Type B pancreatic cell (in vitro differentiated cells): ENCODE measurements around the gene GPR42. TPM values are rescaled to one million over a fixed set of nuclear protein-coding genes. Genes with fewer than 3 reads are reported as not detected.
A peak's percentile ranks its signal among the peaks of the same experiment; 100 is the strongest.

Experiments
- DNase-seq: peaks from one replicate; pipeline ENCODE4 v3.0.0; 2021; ENCODE audit warnings: mixed read lengths; ENCODE audit not compliant: unreplicated experiment; ENCODE audit errors: extremely low spot score
- H3K27ac Mint-ChIP-seq: 2 replicates; pipeline ENCODE4 v1.8.0; 2021; ENCODE audit warnings: mild to moderate bottlenecking, mixed read lengths
- H3K27me3 Mint-ChIP-seq: 2 replicates; pipeline ENCODE4 v1.8.0; 2021; ENCODE audit warnings: mixed read lengths
- H3K36me3 Mint-ChIP-seq: 2 replicates; pipeline ENCODE4 v1.8.0; 2021; ENCODE audit warnings: mixed read lengths
- H3K4me1 Mint-ChIP-seq: one replicate; pipeline ENCODE4 v1.8.0; 2021; ENCODE audit warnings: mixed read lengths; ENCODE audit not compliant: unreplicated experiment
- H3K4me3 Mint-ChIP-seq: 2 replicates; pipeline ENCODE4 v1.8.0; 2021; ENCODE audit warnings: mild to moderate bottlenecking, mixed read lengths
- H3K9me3 Mint-ChIP-seq: 2 replicates; pipeline ENCODE4 v1.8.0; 2021; ENCODE audit warnings: mixed read lengths
- total RNA-seq: library from RNA; stranded (reverse); gene quantifications from 2 replicates; pipeline ENCODE4 v1.2.1, GENCODE V29; 2021; ENCODE audit warnings: low replicate concordance
- TF ChIP-seq, protein P1 (sequence below): fragments of 200-600 bp; sonication (generic); conservative IDR thresholded peaks from 2 replicates; pipeline ENCODE4 v1.5.0; 2021; ENCODE audit warnings: antibody characterized with exemption, mild to moderate bottlenecking

The GPR42 gene
- total RNA-seq, 1 donor from 2014 or later: not detected

DNA sequence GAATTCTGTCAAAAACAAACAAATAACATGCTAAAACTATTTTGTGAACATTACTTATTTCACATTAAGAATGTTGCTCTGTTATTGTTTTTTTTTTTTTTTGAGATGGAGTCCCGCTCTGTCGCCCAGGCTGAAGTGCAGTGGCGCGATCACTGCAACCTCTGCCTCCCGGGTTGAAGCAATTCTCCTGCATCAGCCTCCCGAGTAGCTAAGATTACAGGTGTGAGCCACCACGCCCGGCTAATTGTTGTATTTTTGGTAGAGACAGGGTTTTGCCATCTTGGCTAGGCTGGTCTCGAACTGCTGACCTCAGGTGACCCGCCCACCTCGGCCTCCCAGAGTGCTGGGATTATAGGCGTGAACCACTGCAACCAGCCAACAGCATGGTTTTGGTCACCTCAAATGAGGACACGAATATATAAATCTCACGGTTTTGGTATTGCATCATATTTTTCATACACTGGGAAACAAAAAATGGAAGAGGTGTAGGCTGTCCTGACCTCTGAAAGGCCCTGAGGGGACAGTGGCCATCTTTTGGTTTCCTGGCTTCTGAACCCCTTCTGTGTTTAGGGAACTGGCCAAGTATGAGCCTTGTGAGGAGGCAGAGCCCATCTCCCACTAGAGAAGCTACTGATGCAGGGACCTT, 25.5 kb downstream of the GPR42 start:
- TF ChIP-seq, protein P1, sequence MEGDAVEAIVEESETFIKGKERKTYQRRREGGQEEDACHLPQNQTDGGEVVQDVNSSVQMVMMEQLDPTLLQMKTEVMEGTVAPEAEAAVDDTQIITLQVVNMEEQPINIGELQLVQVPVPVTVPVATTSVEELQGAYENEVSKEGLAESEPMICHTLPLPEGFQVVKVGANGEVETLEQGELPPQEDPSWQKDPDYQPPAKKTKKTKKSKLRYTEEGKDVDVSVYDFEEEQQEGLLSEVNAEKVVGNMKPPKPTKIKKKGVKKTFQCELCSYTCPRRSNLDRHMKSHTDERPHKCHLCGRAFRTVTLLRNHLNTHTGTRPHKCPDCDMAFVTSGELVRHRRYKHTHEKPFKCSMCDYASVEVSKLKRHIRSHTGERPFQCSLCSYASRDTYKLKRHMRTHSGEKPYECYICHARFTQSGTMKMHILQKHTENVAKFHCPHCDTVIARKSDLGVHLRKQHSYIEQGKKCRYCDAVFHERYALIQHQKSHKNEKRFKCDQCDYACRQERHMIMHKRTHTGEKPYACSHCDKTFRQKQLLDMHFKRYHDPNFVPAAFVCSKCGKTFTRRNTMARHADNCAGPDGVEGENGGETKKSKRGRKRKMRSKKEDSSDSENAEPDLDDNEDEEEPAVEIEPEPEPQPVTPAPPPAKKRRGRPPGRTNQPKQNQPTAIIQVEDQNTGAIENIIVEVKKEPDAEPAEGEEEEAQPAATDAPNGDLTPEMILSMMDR: no peak
- DNase-seq: no peak
- peak overlapping the region; percentile 76 for H3K27ac Mint-ChIP-seq
- H3K9me3 Mint-ChIP-seq: no peaks in the 10 kb centered on the region
- H3K27me3 Mint-ChIP-seq: no peaks in the 10 kb centered on the region
- no peak overlapping the region for H3K4me3 Mint-ChIP-seq
- no peaks in the 10 kb centered on the region for H3K4me1 Mint-ChIP-seq
- no peaks in the 10 kb centered on the region for H3K36me3 Mint-ChIP-seq

DNA sequence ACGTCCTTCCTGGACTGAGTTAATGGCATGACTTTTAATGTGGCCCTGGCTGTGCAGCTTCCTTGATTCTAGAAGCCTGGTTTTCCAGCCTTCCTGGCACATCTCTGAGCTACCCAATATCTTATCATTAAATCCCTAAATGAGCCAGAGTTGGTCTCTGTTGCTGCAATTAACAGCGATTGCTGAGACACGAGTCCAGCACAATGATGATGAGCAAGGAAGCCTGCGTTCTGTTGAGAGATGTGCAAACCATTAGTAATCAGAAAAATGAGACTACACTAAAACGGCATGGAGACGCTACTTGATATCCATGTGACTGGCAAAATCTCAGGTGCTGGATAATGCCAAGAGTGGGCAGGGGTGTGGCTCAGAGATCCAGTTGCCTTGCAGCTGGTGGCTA, 26.2 kb downstream of the GPR42 start:
- DNase-seq: no peak
- TF ChIP-seq, protein P1: no peak
- Mint-ChIP-seq H3K4me1 (no peaks in the 10 kb centered on the region), H3K36me3 (no peaks in the 10 kb centered on the region), H3K27ac (no peak overlapping the region), H3K27me3 (no peaks in the 10 kb centered on the region), H3K9me3 (no peaks in the 10 kb centered on the region), H3K4me3 (no peak overlapping the region)

DNA sequence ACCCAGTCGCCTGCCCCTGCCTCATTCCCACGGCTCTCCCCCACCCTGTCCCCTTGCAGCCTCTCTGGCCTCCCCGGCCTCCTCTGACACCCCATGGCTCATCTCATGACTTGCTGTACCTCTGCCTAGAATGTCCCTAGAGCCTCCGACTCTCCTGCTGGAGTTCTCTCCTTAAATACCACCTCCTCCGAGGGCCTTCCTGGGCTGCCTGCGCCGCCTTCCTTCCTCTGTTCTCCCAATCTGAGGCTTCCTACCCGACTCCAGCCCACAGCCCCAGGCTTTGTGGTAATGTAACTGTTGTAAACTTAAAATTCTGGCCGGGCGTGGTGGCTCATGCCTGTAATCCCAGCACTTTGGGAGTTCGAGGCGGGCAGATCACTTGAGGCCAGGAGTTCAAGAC, 27.7 kb downstream of the GPR42 start:
- H3K36me3 Mint-ChIP-seq: no peaks in the 10 kb centered on the region
- H3K4me1 Mint-ChIP-seq: no peaks in the 10 kb centered on the region
- no peak overlapping the region for H3K4me3 Mint-ChIP-seq
- no peaks in the 10 kb centered on the region for H3K27me3 Mint-ChIP-seq
- H3K9me3 Mint-ChIP-seq: no peaks in the 10 kb centered on the region
- TF ChIP-seq, protein P1: no peak
- no peak for DNase-seq
- H3K27ac Mint-ChIP-seq: no peak overlapping the region

DNA sequence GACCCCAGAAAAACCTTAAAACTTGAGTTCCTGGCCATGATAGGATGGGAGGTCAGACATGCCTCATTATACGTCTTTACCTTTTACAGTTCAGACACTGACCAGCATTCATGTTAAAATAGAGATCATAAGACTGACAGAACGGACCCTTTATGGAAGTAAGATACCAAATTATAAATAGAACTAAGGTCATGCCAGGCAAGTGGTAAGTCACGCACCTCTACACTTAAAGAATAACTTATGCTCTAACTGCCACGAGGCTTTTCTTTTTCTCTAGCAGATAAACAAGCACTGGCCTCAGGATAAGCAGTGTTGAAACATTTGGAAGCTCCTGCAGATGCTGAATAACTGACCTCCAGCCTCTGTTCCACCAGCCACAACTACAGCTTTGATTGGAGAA, 28.4 kb downstream of the GPR42 start:
- H3K27me3 Mint-ChIP-seq: no peaks in the 10 kb centered on the region
- no peak overlapping the region for H3K27ac Mint-ChIP-seq
- no peak for DNase-seq
- H3K4me3 Mint-ChIP-seq: no peak overlapping the region
- no peaks in the 10 kb centered on the region for H3K36me3 Mint-ChIP-seq
- H3K9me3 Mint-ChIP-seq: no peaks in the 10 kb centered on the region
- TF ChIP-seq, protein P1: no peak
- no peaks in the 10 kb centered on the region for H3K4me1 Mint-ChIP-seq

DNA sequence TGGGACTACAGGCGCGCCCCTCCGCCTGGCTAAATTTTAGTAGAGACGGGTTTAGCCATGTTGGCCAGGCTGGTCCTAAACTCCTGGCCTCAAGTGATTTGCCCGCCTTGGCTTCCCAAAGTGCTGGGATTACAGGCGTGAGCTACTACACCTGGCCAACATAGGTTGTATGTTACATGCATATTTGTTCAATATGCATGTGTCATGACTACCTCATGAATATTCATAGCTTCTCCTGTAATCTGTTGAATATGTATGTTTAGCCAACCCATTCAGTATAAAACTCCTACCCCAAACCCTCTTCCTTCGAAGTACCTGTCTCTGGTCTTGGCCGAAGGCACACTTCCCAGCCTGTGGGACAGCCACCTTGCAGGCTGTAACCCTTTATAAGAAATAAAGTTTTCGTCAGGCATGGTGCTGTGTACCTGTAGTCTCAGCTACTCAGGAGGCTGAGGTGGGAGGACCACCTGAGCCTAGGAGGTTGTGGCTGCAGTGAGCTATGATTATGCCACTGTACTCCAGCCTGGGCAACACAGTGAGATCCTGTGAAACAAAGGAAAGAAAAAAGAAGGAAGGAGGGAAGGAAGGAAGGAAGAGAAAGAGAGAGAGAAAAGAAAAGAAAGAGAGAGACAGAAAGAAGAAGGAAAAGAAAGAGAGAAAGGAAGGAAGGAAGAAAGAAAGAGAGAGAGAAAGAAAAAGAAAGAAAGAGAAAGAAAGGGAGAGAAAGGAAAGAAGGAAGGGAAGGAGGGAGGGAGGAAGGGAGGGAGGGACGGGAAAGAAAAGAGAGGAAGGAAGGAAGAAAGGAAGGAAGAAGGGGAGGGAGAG, 29.3 kb downstream of the GPR42 start:
- Mint-ChIP-seq H3K4me1 (no peaks in the 10 kb centered on the region), H3K9me3 (no peaks in the 10 kb centered on the region), H3K36me3 (no peaks in the 10 kb centered on the region), H3K27me3 (no peaks in the 10 kb centered on the region), H3K27ac (no peak overlapping the region), H3K4me3 (no peak overlapping the region)
- TF ChIP-seq, protein P1: no peak
- no peak for DNase-seq
